HepG2 (cell line): ENCODE data around the gene LITAFD. TPM values are rescaled to one million over a fixed set of nuclear protein-coding genes. Genes with fewer than 3 reads are reported as not detected.

Experiments
- GABPB1 ChIP-seq: IDR thresholded peaks from 2 replicates; pipeline ENCODE4 v1.6.1; 2016; ENCODE audit warnings: mild to moderate bottlenecking, missing genetic modification reagents, moderate library complexity, missing compliant biosample characterization
- HOXA3 ChIP-seq: sonication (generic); formaldehyde crosslinking; IDR thresholded peaks from 2 replicates; pipeline ENCODE4 v1.5.0; 2020; ENCODE audit warnings: missing genetic modification reagents
- NFKBIZ ChIP-seq: IDR thresholded peaks from 2 replicates; pipeline ENCODE4 v1.6.1; 2018; ENCODE audit warnings: missing genetic modification reagents, missing compliant biosample characterization
- PCBP2 ChIP-seq: fragments of 200-400 bp; formaldehyde crosslinking; optimal IDR thresholded peaks from 2 replicates; pipeline ENCODE3; 2018; ENCODE audit warnings: low read length, low read depth; ENCODE audit not compliant: poor library complexity, severe bottlenecking
- RNF2 ChIP-seq: fragments of 450-650 bp; conservative IDR thresholded peaks from 2 replicates; pipeline ENCODE4 v1.6.1; 2016; ENCODE audit warnings: low read depth
- SIX4 ChIP-seq: sonication (generic); formaldehyde crosslinking; IDR thresholded peaks from 2 replicates; pipeline ENCODE4 v1.4.0; 2020; ENCODE audit warnings: missing genetic modification reagents
- TSC22D2 ChIP-seq: sonication (generic); formaldehyde crosslinking; IDR thresholded peaks from 2 replicates; pipeline ENCODE4 v1.5.1; 2020; ENCODE audit warnings: missing genetic modification reagents, mild to moderate bottlenecking, borderline replicate concordance
- ZC3H13 ChIP-seq: sonication (generic); formaldehyde crosslinking; IDR thresholded peaks from 2 replicates; pipeline ENCODE4 v1.8.1; 2023; ENCODE audit warnings: mild to moderate bottlenecking, missing genetic modification reagents, moderate library complexity
- ZNF335 ChIP-seq: sonication (generic); formaldehyde crosslinking; IDR thresholded peaks from 2 replicates; pipeline ENCODE4 v1.4.0; 2020; ENCODE audit warnings: missing genetic modification reagents
- ZNF790 ChIP-seq: sonication (generic); formaldehyde crosslinking; IDR thresholded peaks from 2 replicates; pipeline ENCODE4 v1.8.0; 2022; ENCODE audit warnings: missing genetic modification reagents, mild to moderate bottlenecking, borderline replicate concordance
- polyA plus RNA-seq, 8 experiments: library from polyadenylated mRNA; depleted of rRNA in 3 of 8; stranded (reverse) in 7 of 8; unstranded in 1 of 8; fragments of >200 nt; fragmentation: Illumina TruSeq in 4 of 8; extraction: Trizol in 4 of 8; gene quantifications; 2 replicates each; pipeline versions ENCODE4 v1.2.1 to v1.2.3, GENCODE V29; 2011 to 2016; ENCODE audit warnings: low read depth in 4 of 8, missing spikeins in 1 of 8, mixed read lengths in 1 of 8; ENCODE audit not compliant: insufficient read depth in 1 of 8
- total RNA-seq, 5 experiments: library from RNA; depleted of rRNA; stranded (reverse); fragments of >200 nt; fragmentation: Illumina TruSeq; extraction: Trizol; gene quantifications; 2 replicates each; pipeline ENCODE4 v1.2.3, GENCODE V29; 2016; ENCODE audit warnings: low read depth in 1 of 5
- TF ChIP-seq, protein P1 (sequence below): sonication (generic); formaldehyde crosslinking; IDR thresholded peaks from 2 replicates; pipeline ENCODE4 v1.5.0; 2020; ENCODE audit warnings: mild to moderate bottlenecking, missing genetic modification reagents
- TF ChIP-seq, protein P2 (sequence below): sonication (generic); formaldehyde crosslinking; IDR thresholded peaks from 2 replicates; pipeline ENCODE4 v1.5.0; 2020; ENCODE audit warnings: mild to moderate bottlenecking, missing genetic modification reagents, borderline replicate concordance
- TF ChIP-seq, protein P3 (sequence below): sonication (generic); formaldehyde crosslinking; IDR thresholded peaks from 2 replicates; pipeline ENCODE4 v1.9.0; 2022; ENCODE audit warnings: low read depth, missing genetic modification reagents
- TF ChIP-seq, protein P4 (sequence below): sonication (generic); formaldehyde crosslinking; IDR thresholded peaks from 2 replicates; pipeline ENCODE4 v1.8.1; 2023; ENCODE audit warnings: mild to moderate bottlenecking, inconsistent platforms, moderate library complexity, missing genetic modification reagents, borderline replicate concordance
- TF ChIP-seq, protein P5 (sequence below), 2 experiments: fragments of 450-650 bp in 1 of 2; sonication (generic) in 1 of 2; formaldehyde crosslinking; IDR thresholded peaks; 2 replicates each; pipeline versions ENCODE4 v1.5.0 to v1.8.0; 2020 to 2022; ENCODE audit warnings: mild to moderate bottlenecking in 1 of 2, missing genetic modification reagents in 1 of 2

Gene LITAFD
- total and polyA plus RNA-seq, 2 of the 13 experiments (the other 11 are each of a cell fraction or from before 2014, with no cell fraction given): not detected

DNA sequence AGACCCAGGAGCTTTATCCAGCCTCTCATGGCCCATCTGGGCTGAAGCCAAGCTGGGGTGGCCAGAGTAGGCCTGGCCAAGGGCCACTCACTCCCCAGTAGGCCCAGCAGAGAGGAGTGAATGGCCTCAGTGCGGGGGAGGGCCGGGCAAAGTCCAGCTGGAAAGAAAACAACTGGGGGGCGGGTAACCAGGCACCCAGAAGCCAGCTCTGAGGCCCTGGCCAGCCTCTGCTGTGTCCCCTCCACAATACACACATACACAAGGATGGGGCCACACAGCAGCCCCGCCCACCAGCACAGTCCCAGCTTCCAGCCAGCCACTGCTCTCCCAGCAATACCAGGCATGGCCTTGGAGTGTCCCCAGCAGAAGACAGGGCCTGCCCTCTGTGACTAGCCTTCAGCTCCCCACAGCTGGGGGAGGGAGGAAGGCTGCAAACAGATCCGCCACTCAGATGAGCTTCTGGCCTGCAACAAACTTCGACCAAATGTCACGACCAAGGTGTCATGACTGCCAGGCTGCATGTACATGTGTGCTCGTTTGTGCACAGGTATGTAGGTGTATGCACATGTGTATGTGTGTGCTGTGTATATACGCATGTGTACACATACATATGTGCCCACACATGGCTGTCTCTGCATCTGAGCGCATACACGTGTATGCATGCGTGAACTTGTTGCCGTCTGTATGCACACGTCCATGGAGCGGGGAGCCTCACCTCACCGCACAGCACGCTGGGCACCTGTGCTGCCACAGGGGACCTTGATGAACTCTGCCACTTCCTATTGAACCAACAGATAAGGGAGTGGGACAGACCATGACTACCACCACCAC, 18.3 kb upstream of the LITAFD start (continued):
- TF ChIP-seq, protein P1, sequence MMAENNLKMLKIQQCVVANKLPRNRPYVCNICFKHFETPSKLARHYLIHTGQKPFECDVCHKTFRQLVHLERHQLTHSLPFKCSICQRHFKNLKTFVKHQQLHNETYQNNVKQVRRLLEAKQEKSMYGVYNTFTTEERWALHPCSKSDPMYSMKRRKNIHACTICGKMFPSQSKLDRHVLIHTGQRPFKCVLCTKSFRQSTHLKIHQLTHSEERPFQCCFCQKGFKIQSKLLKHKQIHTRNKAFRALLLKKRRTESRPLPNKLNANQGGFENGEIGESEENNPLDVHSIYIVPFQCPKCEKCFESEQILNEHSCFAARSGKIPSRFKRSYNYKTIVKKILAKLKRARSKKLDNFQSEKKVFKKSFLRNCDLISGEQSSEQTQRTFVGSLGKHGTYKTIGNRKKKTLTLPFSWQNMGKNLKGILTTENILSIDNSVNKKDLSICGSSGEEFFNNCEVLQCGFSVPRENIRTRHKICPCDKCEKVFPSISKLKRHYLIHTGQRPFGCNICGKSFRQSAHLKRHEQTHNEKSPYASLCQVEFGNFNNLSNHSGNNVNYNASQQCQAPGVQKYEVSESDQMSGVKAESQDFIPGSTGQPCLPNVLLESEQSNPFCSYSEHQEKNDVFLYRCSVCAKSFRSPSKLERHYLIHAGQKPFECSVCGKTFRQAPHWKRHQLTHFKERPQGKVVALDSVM (CRISPR knock-in tag): peak; percentile 88
- TF ChIP-seq HOXA3 (CRISPR knock-in tag) (peak; percentile 96), SIX4 (CRISPR knock-in tag) (peak; percentile 67; the same call in 1 of the 2 replicates), NFKBIZ (CRISPR knock-in tag) (peak; percentile 91), ZC3H13 (peak; percentile 98), ZNF335 (CRISPR knock-in tag) (peak; percentile 98), RNF2 (peak; percentile 50), GABPB1 (CRISPR knock-in tag) (peak; percentile 74), PCBP2 (no peak), ZNF790 (CRISPR knock-in tag) (peak; percentile 36; the same call in 1 of the 2 replicates), TSC22D2 (CRISPR knock-in tag) (peak; percentile 53)
- TF ChIP-seq, protein P2, sequence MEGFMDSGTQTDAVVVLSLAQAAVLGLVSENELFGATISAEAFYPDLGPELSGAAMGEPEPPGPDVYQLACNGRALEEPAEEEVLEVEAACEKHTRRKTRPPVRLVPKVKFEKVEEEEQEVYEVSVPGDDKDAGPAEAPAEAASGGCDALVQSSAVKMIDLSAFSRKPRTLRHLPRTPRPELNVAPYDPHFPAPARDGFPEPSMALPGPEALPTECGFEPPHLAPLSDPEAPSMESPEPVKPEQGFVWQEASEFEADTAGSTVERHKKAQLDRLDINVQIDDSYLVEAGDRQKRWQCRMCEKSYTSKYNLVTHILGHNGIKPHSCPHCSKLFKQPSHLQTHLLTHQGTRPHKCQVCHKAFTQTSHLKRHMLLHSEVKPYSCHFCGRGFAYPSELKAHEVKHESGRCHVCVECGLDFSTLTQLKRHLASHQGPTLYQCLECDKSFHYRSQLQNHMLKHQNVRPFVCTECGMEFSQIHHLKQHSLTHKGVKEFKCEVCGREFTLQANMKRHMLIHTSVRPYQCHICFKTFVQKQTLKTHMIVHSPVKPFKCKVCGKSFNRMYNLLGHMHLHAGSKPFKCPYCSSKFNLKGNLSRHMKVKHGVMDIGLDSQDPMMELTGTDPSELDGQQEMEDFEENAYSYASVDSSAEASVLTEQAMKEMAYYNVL (CRISPR knock-in tag): peak; percentile 96; the same call in 1 of the 2 replicates
- TF ChIP-seq, protein P3, sequence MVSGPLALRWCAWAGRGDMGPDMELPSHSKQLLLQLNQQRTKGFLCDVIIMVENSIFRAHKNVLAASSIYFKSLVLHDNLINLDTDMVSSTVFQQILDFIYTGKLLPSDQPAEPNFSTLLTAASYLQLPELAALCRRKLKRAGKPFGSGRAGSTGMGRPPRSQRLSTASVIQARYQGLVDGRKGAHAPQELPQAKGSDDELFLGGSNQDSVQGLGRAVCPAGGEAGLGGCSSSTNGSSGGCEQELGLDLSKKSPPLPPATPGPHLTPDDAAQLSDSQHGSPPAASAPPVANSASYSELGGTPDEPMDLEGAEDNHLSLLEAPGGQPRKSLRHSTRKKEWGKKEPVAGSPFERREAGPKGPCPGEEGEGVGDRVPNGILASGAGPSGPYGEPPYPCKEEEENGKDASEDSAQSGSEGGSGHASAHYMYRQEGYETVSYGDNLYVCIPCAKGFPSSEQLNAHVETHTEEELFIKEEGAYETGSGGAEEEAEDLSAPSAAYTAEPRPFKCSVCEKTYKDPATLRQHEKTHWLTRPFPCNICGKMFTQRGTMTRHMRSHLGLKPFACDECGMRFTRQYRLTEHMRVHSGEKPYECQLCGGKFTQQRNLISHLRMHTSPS (CRISPR knock-in tag): peak; percentile 97
- TF ChIP-seq, protein P4, sequence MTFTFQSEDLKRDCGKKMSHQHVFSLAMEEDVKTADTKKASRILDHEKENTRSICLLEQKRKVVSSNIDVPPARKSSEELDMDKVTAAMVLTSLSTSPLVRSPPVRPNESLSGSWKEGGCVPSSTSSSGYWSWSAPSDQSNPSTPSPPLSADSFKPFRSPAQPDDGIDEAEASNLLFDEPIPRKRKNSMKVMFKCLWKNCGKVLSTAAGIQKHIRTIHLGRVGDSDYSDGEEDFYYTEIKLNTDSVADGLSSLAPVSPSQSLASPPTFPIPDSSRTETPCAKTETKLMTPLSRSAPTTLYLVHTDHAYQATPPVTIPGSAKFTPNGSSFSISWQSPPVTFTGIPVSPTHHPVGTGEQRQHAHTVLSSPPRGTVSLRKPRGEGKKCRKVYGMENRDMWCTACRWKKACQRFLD (CRISPR knock-in tag): peak; percentile 96; the same call in 1 of the 2 replicates
- TF ChIP-seq, protein P5, sequence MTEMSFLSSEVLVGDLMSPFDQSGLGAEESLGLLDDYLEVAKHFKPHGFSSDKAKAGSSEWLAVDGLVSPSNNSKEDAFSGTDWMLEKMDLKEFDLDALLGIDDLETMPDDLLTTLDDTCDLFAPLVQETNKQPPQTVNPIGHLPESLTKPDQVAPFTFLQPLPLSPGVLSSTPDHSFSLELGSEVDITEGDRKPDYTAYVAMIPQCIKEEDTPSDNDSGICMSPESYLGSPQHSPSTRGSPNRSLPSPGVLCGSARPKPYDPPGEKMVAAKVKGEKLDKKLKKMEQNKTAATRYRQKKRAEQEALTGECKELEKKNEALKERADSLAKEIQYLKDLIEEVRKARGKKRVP (CRISPR knock-in tag; IDR thresholded peaks at IDR 0.05): peak in 1 of 2 experiments; percentile 71; a peak in 2 of 4 replicates
